WERI-Rb-1 (cell line): Measurements from ENCODE around the gene ZNF248.

Source experiments
- DNase-seq: peaks from one replicate; pipeline ENCODE4 v3.0.0-alpha.2; 2020
- H3K27ac ChIP-seq: fragments of 250-450 bp; sonication (Bioruptor Pico); 2 replicates; pipeline ENCODE4 v1.5.1; 2020; ENCODE audit warnings: mild to moderate bottlenecking, moderate library complexity
- H3K27me3 ChIP-seq: fragments of 250-450 bp; sonication (Bioruptor Pico); 2 replicates; pipeline ENCODE4 v1.5.1; 2021; ENCODE audit warnings: mild to moderate bottlenecking, low read depth, moderate library complexity; ENCODE audit not compliant: insufficient read depth, severe bottlenecking
- H3K36me3 ChIP-seq: fragments of 250-450 bp; sonication (Bioruptor Pico); 2 replicates; pipeline ENCODE4 v1.5.1; 2020; ENCODE audit warnings: mild to moderate bottlenecking, moderate library complexity
- H3K4me3 ChIP-seq: 2 replicates; pipeline ENCODE4 v1.5.1; 2011; ENCODE audit warnings: low read depth, mild to moderate bottlenecking, control low read depth, low read length
- H3K9me3 ChIP-seq: fragments of 250-450 bp; sonication (Bioruptor Pico); 2 replicates; pipeline ENCODE4 v1.5.1; 2021; ENCODE audit warnings: mild to moderate bottlenecking, moderate library complexity; ENCODE audit not compliant: severe bottlenecking
- TF ChIP-seq, protein P1 (sequence below): IDR thresholded peaks from 2 replicates; pipeline ENCODE4 v1.5.1; 2011; ENCODE audit warnings: low read depth, mild to moderate bottlenecking, control low read depth, inconsistent platforms, low read length

ZNF248 gene

DNA sequence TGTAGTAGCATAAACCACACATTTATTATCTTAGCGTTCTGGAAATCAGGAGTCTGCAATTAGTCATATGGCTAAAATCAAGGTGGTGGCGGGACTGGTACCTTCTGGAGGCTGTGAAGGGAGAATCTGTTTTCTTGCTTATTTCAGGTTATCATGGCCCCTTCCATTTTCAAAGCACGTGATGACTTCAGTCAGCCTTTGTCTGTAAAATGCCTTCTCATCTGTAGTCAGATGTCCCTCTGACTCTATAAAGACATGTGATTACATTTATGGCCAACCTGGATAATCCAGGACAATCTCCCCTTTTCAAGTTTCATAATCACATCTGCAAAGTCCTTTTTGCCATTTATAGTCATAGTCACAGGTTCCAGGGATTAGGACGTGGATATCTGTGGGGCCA is 15.5 kb upstream of the ZNF248 start:
- TF ChIP-seq, protein P1, sequence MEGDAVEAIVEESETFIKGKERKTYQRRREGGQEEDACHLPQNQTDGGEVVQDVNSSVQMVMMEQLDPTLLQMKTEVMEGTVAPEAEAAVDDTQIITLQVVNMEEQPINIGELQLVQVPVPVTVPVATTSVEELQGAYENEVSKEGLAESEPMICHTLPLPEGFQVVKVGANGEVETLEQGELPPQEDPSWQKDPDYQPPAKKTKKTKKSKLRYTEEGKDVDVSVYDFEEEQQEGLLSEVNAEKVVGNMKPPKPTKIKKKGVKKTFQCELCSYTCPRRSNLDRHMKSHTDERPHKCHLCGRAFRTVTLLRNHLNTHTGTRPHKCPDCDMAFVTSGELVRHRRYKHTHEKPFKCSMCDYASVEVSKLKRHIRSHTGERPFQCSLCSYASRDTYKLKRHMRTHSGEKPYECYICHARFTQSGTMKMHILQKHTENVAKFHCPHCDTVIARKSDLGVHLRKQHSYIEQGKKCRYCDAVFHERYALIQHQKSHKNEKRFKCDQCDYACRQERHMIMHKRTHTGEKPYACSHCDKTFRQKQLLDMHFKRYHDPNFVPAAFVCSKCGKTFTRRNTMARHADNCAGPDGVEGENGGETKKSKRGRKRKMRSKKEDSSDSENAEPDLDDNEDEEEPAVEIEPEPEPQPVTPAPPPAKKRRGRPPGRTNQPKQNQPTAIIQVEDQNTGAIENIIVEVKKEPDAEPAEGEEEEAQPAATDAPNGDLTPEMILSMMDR: no peak
- DNase-seq: no peak
- no peaks in the 10 kb centered on the region for H3K36me3 ChIP-seq
- H3K27ac ChIP-seq: no peak overlapping the region
- H3K27me3 ChIP-seq: no peaks in the 10 kb centered on the region
- H3K9me3 ChIP-seq: no peaks in the 10 kb centered on the region
- H3K4me3 ChIP-seq: no peak overlapping the region

DNA sequence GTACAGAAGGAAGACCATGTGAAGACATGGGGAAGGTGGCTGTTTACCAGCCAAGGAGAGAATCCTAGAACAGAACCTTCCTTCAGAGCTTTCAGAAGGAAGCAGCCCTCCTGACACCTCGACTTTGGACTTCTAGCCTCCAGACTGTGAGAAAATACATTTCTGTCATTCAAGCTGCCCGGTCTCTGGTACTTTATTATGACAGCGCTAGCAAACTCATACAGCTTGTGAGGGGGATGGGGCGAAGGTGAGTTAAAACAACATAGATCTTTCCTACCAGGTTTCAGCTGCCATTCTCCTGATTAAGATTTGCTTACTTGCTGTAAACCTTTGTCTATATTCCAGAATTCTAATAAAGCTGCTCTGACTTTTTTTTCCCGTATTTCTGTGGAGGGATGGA is 14.9 kb upstream of the ZNF248 start:
- Histone ChIP-seq H3K9me3 (no peaks in the 10 kb centered on the region), H3K36me3 (no peaks in the 10 kb centered on the region), H3K4me3 (no peak overlapping the region), H3K27ac (no peak overlapping the region), H3K27me3 (no peaks in the 10 kb centered on the region)
- no peak for DNase-seq
- TF ChIP-seq, protein P1: no peak

DNA sequence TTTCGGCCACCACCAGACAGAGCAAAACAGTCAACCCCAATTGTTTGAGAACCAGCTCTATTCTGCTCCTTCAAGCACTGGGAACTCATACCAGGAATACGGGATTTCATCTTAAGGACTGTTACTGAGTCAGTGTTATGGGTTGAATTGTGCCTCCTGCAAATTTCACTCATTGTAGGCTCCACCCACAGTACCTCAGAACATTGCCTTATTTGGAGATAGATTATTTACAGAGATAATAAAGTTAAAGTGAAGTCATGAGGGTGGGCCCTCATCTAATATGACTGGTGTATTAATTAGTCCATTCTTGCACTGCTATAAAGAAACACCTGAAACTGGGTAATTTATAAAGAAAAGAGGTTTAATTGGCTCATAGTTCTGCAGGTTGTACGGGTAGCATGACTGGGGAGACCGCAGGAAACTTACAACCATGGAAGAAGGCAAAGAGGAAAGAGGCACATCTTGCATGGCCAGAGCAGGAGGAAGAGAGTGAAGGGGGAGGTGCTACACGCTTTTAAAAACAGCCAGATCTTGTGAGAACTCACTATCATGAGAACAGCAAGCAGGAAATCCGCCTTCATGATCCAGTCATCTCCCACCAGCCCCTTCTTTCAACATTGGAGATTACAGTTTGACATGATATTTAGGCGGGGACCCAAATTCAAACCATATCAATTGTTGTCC is 14.3 kb upstream of the ZNF248 start:
- no peak for DNase-seq
- Histone ChIP-seq H3K4me3 (no peak overlapping the region), H3K36me3 (no peaks in the 10 kb centered on the region), H3K9me3 (no peaks in the 10 kb centered on the region), H3K27me3 (no peaks in the 10 kb centered on the region), H3K27ac (no peak overlapping the region)
- TF ChIP-seq, protein P1: no peak

DNA sequence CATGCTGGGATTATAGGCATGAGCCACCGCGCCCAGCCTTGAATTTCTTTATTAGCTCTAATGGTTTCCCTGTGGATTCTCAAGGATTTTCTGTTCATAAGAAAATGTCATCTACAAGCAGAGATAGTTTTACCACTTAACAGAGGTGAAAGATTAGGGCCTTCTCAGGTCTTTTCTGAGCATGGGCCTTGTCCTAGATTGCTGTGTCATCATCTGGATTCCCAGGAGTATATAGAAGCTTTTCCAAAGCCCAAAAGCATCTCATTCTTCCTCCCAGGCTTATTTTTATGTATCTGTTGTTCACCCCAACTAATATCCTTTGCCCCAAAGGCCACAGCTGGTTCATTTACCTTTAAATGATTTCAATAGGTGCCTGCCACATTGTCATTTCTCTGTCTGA is 13.7 kb upstream of the ZNF248 start:
- DNase-seq: no peak
- Histone ChIP-seq H3K36me3 (no peaks in the 10 kb centered on the region), H3K9me3 (no peaks in the 10 kb centered on the region), H3K27ac (no peak overlapping the region), H3K4me3 (no peak overlapping the region), H3K27me3 (no peaks in the 10 kb centered on the region)
- TF ChIP-seq, protein P1: no peak

DNA sequence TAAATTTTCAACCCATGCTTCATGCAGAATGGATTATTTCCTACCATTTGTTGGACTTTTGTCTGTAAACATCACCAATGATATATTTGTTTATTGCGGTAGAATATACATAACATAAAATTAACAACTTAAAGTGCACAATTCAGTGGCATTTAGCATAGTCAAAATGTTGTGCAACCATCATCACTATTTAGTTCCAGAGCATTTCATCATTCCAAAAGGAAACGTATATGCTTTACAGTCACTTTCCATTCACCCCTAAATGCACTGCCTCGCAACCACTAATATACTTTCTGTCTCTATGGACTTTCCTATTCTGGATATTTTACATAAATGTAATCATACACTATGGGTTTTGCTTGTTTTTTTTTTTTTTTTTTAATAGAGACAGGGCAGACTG is 11.4 kb upstream of the ZNF248 start:
- Histone ChIP-seq H3K9me3 (no peaks in the 10 kb centered on the region), H3K27ac (no peak overlapping the region), H3K4me3 (no peak overlapping the region), H3K27me3 (no peaks in the 10 kb centered on the region), H3K36me3 (no peaks in the 10 kb centered on the region)
- DNase-seq: no peak
- TF ChIP-seq, protein P1: no peak
